Stomach (tissue), 4 donors: ENCODE measurements around the gene CSNK2B.

Source experiments
- CTCF ChIP-seq, 7 experiments: fragments of 450-650 bp in 4 of 7; fragments of 200-600 bp in 3 of 7; sonication (generic) in 3 of 7; IDR thresholded peaks; one replicate each; pipeline ENCODE4 v1.5.1; 2016 to 2019; ENCODE audit warnings: antibody characterized with exemption in 7 of 7, control low read depth in 2 of 7, mild to moderate bottlenecking in 1 of 7
- EP300 ChIP-seq: sonication (generic); formaldehyde crosslinking; IDR thresholded peaks from one replicate; pipeline ENCODE4 v1.6.1; 2017; ENCODE audit warnings: antibody characterized with exemption
- POLR2A ChIP-seq, 4 donors: fragments of 450-650 bp; IDR thresholded peaks; one replicate each; pipeline ENCODE4 v1.6.1; 2016; ENCODE audit warnings: antibody characterized with exemption in 4 of 4, control low read depth in 2 of 4, mild to moderate bottlenecking in 1 of 4, moderate library complexity in 1 of 4
- POLR2AphosphoS5 ChIP-seq, 3 donors: sonication (generic); formaldehyde crosslinking; IDR thresholded peaks; one replicate each; pipeline ENCODE4 v1.6.1; 2016; ENCODE audit warnings: antibody characterized with exemption in 3 of 3

DNA sequence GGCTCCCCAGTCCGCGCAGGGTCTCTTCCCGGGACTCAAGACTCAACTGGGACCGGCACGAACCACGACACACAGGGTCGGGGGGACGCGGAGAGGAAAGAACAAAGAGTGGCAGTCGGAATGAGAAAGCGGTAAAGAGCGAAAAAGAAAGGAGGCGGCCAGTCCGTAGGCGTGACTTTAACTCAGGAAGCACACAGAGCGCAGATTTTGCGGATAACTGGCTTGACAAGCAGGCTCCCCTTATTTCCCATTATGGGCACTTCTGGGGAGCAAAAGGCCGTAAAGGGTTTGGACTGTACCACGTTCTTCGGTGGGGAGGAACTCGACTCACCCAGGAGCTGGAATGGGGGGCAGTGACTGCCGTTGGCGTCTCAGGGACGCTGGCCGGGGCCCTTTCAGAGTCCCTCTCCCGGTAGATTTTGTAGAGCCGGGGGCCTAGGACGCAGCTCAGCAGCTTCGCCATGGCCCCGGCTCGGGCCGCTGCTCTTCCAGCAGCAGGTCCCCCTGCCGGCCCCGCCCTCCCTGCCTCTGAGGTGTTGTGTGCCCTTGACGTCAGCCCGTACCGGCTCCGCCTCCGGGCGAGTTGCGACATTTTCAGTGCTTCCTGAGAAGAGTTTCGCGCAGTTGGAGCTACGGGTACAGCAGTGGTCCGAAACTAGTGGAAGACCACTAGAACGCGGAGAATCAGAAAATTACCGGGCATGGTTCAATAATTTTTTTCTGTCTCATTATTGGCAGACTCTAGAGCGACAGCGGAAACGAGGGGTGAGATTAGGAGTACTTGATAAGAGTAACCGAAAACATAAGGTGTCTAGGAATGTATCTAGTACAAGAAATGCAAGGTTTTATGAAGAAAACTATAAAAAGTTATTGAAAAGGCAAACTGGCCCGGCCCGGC lies 37.2 kb downstream of the CSNK2B start, which contains the start of gene ABHD16A:
- TF ChIP-seq CTCF (IDR thresholded peaks at IDR 0.05) (peak in 2 of 7 experiments; percentile 11 to 24), EP300 (no peak), POLR2AphosphoS5 (IDR thresholded peaks at IDR 0.05) (peak; percentile 96 to 98 (median 98)), POLR2A (IDR thresholded peaks at IDR 0.05) (peak in 2 of 4 donors; percentile 92 to 94)
